Pons (tissue), 1 donor: ENCODE measurements around the gene E2F8.
"Not testable (repeated sequence)": the region's sequence is repeated elsewhere in the genome, so short reads cannot be mapped to it uniquely, and the experiment has no call there.

Experiments
- DNase-seq: peaks from one replicate; pipeline ENCODE4 v3.0.0-alpha.2; 2016; ENCODE audit warnings: low spot score

Gene E2F8, protein sequence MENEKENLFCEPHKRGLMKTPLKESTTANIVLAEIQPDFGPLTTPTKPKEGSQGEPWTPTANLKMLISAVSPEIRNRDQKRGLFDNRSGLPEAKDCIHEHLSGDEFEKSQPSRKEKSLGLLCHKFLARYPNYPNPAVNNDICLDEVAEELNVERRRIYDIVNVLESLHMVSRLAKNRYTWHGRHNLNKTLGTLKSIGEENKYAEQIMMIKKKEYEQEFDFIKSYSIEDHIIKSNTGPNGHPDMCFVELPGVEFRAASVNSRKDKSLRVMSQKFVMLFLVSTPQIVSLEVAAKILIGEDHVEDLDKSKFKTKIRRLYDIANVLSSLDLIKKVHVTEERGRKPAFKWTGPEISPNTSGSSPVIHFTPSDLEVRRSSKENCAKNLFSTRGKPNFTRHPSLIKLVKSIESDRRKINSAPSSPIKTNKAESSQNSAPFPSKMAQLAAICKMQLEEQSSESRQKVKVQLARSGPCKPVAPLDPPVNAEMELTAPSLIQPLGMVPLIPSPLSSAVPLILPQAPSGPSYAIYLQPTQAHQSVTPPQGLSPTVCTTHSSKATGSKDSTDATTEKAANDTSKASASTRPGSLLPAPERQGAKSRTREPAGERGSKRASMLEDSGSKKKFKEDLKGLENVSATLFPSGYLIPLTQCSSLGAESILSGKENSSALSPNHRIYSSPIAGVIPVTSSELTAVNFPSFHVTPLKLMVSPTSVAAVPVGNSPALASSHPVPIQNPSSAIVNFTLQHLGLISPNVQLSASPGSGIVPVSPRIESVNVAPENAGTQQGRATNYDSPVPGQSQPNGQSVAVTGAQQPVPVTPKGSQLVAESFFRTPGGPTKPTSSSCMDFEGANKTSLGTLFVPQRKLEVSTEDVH

DNA sequence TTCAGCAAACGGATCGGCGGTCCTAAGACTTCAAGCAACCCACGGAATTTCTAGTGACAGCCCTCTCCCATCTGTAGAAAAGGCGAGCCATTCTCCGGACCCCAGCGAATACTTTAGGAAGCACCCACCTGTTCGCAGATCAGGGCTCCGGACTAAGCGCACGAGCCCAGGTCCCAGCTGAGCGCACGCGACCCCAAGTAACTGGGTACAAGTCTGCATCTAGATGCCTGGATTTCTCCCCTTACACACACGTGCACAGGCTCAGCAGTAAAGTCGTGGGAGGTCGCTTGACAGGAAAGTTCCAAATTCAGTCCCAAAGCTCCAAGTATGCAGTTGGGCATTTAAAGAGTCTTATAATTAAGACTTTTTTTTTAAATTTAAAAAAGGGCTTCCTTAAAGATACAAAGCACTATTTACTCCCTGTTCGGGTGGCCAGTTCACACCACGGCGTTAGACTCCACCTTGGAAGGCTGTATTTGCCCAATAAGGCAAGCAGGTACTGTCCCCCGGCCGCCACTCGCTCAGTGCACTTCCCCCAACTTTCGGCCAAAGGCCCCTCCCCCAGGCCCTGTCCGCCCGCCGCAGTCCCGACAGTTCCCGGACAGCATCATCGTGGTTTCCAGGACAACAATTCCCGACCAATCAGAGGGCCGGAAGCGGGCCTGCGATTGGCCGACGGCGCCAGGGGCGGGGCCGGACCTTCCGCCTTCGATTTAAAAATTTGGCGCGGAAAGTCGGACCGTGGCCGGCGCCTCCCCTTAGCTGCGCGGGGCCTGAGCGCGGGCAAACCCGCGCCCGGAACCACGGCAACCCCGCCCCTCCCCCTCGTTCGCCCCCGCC lies at the start of gene E2F8:
Gene E2F8 (minus strand): TSS at position 526 of the 840 bp plus-strand sequence. CDS start 824 bp downstream, outside the sequence.
- DNase-seq: peak; percentile 83

DNA sequence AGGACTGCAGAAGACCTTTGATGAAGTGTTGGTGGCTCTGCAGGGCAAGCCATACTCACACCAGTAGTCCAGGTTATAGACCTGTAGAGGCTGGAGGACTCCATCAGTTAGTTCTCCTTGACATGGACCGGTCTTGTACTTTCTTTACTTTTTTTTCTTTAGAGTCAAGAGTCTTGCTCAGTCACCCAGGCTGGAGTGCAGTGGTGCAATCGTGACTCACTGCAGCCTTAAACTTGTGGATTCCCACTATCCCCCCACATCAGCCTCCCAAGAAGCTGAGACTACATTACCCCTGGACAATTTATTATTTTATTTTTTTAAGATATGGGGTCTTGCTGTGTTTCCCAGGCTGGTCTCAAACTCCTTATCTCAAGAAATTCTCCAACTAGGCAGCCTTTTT lies 49.6 kb upstream of the E2F8 start:
- DNase-seq: no peak

DNA sequence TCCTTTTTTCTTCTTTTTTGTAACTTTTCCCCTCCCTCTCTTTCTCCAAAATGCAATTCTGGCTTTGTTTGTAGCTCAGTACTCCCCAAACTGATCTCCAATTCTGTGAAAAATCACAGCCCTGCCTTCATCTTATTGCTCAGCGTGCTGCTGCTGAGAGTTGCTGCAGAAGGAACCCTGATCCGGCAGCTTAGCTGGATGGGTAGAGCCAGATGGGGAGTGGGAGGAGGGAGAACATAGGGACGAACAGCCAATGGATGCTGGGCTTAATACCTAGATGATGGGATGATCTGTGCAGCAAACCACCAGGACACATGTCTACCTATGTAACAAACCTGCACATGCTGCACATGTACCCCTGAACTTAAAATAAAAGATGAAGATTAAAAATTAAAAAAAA lies 47.5 kb upstream of the E2F8 start:
- no peak for DNase-seq

DNA sequence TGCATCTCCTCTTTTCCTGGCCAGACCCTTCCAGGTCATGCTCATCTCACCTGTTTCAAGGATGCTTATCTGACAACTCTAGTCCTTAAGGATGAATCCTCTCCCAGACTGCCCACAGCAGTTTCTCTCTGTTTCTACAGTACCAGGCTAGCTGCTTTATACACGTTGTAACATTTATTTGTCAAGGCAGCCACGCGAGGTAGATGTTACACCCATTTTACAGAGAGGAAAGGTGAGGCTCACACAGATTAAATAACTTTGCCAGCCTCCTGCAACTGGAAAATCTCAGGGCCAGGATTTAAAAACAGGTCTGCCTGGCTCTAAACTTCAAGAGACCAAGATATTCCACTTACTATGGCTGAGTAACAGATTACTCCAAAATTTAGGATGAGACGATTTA lies 45.7 kb upstream of the E2F8 start:
- no peak for DNase-seq

DNA sequence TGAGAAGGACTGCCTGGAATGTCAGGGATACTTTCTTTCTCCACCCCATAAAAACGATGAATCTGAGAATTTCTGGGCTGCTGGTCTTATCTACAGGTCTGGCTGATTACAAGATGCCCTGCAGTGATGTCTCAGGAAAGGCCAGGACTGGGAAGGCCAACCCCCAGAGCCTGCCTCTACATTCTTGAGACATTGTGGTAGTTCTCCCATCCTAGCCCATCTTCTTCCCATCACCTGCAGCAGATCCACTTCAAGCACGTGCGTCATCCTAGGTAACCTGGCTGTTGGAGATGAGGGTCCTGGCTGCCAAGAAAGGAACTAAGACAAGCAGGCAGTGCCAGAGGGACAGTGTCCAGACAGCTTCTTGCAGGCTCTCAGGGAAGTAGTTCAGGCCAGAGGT lies 44.1 kb upstream of the E2F8 start:
- no peak for DNase-seq

DNA sequence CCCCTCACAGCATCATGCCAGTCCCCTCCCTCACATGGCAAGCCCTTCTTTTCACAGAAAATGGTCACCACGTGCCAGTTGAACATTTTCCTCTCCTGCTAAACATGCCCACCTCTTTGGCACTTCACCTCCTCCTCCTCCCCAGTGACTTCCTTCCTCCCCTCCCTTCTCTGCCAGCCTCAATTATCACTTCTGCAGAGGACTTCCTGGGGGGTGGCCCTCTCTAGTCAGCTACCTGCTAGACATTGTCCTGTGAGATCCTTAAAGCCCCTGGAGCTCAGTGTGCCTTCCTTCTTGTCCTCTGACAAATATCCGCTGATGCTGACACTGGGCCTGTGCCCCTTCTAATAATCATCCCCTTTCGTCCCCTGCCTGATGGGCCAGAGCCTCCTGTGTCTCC lies 43.2 kb upstream of the E2F8 start:
- no peak for DNase-seq

DNA sequence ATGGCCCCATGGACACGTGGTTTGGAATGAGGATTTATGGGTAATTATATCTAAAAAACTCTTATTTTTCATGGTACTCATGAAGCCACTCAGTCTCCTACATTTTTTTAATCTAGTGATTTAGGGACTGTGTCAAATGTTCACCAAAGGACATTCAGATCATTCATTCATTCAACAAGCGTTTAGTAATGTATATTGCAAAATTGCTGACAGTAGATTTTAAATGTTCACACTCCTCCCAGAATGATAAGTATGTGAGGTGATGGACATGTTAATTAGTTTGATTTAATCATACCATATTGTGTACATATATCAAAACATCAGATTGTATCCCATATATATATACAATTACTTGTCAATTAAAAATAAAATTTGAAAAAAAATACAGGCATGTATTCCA lies 40.8 kb upstream of the E2F8 start:
- DNase-seq: no peak

DNA sequence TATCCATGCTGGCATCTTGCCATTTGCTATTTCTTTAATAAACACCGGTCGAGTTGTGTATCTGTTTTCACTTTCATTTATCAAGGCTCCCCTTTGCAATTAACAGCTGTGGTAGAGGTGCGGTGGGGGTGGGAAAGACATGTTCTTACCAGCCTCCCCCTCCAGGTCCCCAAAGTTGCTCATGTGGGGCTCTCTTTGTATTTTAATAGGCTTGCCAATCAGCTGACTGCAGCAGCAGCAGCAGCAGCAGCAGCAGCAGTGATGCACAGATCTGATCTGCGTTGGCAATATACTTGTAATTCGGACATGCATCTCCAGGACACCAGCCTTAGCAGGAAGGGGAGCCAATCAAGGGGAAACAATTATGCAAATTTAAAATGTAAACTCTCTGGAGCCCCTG lies 40.3 kb upstream of the E2F8 start:
- DNase-seq: no peak

DNA sequence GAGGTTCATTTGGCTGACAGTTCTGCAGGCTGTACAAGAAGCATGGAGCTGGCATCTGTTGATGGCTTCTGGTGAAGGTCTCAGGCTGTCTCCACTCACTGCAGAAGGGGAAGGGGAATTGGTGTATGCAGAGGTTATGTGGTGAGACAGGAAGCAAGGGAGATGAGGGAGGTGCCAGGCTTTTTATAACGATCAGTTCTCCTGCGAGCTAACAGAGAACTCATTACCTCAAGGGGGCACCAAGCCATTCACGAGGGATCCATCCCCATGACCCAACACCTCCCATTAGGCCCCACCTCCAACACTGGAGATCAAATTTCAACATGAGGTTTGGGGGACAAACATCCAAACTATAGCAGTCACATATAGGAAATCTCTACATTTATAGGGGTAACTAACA lies 38.7 kb upstream of the E2F8 start:
- no peak for DNase-seq

DNA sequence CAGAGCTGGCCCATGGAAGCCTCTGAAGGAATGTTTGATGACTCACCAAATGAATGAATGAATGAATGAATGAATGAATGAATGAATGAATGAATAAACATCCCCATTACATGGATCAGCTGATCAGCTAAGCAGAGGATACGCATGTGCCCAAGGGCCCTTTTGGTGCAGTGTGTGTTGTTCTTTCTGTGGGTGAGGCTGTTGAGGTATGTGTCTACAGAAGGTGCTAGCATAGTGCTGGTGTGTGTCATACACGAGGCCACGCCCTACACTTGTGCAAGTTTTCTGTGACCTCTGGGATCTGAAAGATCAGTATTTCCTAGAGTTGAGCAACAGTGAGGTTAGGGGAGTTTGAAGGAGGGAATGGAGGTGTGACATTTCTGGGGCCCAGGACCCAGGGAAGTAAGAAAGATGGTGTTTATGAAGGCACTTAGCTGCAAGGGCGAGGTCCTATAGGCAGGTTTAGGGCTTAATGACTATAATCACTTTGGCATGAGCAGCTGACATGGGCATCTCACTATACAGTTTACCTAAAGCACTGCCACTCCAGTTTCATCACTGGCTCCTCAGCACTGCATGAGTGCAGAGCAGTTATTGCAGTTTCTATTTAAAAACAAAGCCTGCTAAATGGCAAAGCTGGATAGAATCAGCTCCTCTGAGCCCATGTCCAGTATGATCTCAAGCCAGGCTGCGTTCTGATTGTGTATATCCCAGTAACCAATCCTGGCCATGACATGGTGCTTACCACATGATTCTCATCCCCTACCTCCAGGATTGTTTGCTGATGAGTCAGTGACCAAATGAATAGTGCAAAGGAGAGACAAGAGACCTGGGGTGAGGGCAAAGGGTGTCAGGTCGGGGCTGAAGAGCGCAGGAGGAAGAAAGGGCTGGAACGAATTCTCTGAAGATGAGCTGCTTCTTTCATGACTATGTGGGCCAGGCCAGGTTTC lies 36.4 kb upstream of the E2F8 start:
- DNase-seq: no peak

DNA sequence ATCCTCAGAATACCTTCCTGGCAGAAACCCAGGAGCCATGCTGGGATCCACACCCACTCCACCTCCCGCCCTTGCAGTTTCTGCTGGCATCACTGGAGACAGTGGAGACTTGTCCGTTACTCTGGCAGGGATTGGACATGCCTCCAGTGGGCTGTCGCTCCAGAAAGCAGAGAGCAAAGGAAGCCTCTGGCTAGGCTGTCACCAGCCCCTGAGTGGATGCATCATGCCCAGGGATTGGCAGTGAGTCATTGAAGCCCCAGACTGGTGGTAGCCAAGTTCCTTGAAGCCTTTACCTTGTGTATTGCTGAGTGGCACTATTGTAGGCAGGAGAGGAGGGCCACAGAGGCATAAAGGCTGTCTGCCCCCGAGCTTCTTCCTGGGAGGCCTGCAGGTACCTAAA lies 34.8 kb upstream of the E2F8 start:
- no peak for DNase-seq

DNA sequence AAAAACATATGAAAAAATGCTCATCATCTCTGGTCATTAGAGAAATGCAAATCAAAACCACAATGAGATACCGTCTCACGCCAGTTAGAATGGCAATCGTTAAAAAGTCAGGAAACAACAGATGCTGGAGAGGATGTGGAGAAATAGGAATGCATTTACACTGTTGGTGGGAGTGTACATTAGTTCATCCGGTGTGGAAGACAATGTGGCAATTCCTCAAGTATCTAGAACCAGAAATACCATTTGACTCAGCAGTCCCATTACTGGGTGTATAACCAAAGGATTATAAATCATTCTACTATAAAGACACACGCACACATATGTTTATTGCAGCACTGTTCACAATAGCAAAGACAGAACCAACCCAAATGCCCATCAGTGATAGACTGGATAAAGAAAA lies 32.5 kb upstream of the E2F8 start:
- DNase-seq: not testable (repeated sequence)

DNA sequence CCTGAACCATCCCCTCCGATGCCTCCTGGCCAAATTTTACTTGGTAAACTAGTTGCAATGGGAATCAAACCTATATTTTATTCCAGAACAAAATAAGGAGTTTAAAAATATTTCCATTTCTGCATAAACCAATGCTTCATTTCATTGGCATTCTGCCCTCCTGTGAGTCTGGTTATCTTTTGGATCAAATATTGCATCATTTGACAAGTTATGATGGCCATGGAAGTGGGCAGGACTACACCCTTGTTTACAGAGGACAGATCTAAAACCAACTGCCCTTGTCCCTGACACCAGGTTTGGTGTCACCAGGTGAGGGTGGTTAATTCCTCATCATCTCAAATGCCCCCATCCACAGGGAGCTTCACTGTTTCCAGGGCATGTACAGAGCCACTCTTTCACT lies 28.2 kb upstream of the E2F8 start:
- no peak for DNase-seq

DNA sequence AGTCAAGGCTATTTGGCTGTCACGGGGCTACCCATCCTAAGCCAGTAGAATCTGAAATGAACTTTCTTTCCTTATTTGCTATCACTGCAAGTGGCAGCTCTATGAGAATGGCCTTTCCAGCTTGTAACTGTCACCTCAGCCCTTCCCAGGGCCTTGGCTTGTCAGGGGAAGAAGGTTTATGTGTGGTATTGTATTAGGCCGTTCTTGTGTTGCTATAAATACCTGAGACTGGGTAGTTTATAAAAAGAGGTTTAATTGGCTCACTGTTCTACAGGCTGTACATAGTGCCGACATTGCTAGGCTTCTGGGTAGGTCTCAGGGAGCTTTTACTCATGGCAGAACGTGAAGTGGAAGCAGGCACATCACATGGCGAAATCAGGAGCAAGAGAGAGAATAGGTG lies 26.8 kb upstream of the E2F8 start:
- DNase-seq: no peak

DNA sequence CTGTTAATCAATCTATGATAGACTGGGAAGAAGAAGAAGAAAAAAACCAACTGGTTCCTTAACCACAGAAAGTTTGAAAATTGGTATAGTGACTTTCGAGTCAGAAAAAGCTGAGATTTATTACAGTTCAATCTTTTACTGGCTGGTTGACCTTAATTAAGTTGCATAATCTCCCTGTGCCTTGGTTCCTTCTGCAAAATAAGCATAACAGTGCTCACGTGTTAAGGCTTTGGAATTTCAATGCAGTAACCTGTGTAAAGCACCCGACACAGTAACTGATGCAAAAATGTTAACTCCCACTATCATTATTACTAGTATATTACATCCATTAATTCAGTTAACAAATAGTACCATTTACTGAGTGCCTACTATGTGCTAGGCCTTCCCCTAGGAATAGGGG lies 22.6 kb upstream of the E2F8 start:
- DNase-seq: no peak

DNA sequence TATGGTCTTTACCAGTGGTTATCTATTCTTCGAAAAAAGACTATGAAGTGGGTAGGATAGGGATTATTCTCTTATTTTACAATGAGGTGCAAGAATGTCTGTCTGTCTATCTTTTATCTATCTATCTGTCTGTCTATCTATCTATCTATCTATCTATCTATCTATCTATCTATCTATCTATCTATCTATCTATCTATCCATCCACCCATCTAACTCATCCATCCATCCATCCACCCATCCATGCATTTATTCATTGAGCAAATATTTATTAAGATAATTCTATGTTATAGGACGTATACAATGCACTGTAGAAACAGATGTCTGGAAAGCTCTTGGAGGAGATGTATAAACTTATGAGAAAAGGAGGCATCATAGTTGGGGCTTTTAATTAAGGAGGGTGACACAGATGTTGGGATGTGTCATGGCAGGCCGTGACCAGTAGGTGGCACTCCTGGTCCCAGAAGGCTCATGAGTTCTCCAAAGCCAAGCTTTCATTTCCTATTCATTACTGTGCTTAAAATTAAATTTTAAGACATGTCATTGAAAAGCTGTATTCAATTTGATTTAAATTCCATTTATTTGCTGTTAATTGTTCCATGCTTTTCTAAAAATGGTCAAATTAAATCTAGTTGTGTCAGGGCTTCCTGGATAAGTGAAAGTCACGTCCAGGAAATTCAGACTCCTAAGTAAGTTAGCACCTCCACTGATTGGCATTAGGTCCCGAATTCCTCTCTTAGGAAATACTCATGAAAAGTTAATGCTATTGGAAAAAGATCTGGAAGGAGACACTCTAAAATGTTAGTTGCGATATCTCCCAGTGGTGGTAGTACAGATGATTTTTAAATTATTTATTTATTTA lies 19.0 kb upstream of the E2F8 start:
- peak; percentile 76 for DNase-seq

DNA sequence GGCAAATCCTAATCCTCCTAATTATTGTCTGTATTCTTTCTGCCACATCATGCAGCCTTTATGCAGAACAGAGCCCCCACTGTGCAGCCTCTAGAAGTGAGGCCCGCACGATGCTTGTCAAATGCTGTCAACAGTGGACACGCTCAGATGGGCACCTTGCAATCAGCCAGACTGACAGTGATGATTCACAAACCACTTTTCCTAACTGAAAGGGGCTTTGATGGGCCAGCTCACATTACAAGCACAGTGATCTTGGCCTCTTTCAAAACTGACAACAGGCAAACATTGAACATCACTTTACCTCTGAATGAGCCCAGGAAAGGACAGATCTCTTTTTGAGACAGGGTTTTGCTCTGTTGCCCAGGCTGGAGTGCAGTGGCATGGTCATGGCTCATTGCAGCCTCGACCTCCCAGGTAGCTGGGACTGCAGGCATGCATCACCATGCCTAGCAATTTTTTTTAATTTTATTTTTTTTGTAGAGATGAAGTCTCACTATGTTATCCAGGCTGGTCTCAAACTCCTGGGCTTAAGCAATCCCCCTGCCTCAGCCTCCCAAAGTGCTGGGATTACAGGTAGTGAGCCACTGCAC lies 18.0 kb upstream of the E2F8 start:
- DNase-seq: no peak

DNA sequence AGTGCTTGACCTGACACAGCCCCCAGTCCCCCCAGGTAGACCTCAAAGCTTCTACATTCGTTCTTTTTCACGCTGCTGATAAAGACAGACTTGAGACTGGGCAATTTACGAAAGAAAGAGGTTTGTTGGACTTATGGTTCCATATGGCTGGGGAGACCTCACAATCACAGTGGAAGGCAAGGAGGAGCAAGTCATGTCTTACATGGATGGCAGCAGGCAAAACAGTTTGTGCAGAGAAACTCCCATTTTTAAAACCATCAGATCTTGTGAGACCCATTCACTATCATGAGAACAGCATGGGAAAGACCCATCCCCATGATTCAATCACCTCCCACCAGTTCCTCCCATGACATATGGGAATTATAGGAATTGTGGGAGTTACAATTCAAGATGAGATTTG lies 13.7 kb upstream of the E2F8 start:
- not testable (repeated sequence) for DNase-seq

DNA sequence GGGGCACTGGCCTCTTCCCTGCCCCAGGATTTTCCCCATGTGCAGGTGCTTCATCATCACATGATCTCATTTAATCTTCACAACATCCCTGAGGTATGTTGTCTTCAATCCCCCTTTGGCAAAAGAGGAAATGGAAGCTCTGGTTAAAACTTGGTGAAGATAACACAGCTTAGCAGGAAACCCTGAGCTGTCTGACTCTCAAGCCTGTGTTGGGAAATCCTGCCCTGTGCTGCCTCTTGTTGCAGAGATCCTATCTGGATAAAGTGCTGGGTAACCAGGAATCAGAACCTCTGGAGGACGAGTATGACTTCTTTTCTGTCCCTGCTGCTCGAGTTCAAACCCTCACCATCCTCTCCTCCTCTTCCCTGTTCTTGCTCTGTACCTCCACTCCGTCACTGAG lies 13.1 kb upstream of the E2F8 start:
- no peak for DNase-seq
